ENCODE measurements around the gene ABTB2. TPM values are rescaled to one million over a fixed set of nuclear protein-coding genes. Genes with fewer than 3 reads are reported as not detected.

Gene ABTB2
- total RNA-seq, 2 experiments from 2014 or later: 0.06 to 0.09 TPM

- intact Hi-C loops (cut with micrococcal nuclease; ENCODE audit: unreplicated experiment): no loop called here
- no peak for DNase-seq (ENCODE audit: low spot score)
- no TSS peak for BruUV-seq (replicated peaks)
- Histone ChIP-seq H3K4me2 (ENCODE audit: low read length) (no peak overlapping the region), H3K4me1 (ENCODE audit: insufficient read depth, low read length, poor library complexity, severe bottlenecking) (peaks cover 23% of the 10 kb centered on the region), H3K4me3 (ENCODE audit: low read depth, low read length, poor library complexity, severe bottlenecking) (no peak overlapping the region), H3K79me2 (ENCODE audit: insufficient read depth, low read depth, low read length) (no peaks in the 10 kb centered on the region), H3K9me2 (ENCODE audit: insufficient read depth, low read length) (no peaks in the 10 kb centered on the region), H3K27ac (ENCODE audit: low read depth, low read length, poor library complexity, severe bottlenecking) (no peak overlapping the region), H3K36me3 (ENCODE audit: insufficient read depth, low read length) (no peaks in the 10 kb centered on the region), H4K20me1 (ENCODE audit: insufficient read depth, low read length) (no peaks in the 10 kb centered on the region), H3K9me3 (ENCODE audit: low read length) (no peaks in the 10 kb centered on the region), H2AFZ (ENCODE audit: low read length) (no peak overlapping the region)
- ChIA-PET CTCF (ENCODE audit: unreplicated experiment) (no interaction called here), POLR2A (no interaction called here)
- TF ChIP-seq CTCF (conservative IDR thresholded peaks at IDR 0.05; ENCODE audit: low read length): no peak
- TF ChIP-seq EZH2phosphoT487 (IDR thresholded peaks at IDR 0.05; ENCODE audit: borderline replicate concordance, low read depth, low read length): no peak
Measured at GRCh38 chr11:34243600-34244464, 114.0 kb downstream of the ABTB2 start.

GRCh38 chr11:34242037-34242625 lies 115.7 kb downstream of the ABTB2 start:
- DNase-seq (ENCODE audit: low spot score): no peak
- POLR2A ChIA-PET: no interaction called here
- no peak overlapping the region for H3K27ac ChIP-seq (ENCODE audit: low read depth, low read length, poor library complexity, severe bottlenecking)

More at GRCh38 chr11:34242037-34242625, 115.7 kb downstream of the ABTB2 start:
- CTCF ChIA-PET (ENCODE audit: unreplicated experiment): no interaction called here
- Histone ChIP-seq H4K20me1 (ENCODE audit: insufficient read depth, low read length) (no peaks in the 10 kb centered on the region), H2AFZ (ENCODE audit: low read length) (no peak overlapping the region), H3K9me3 (ENCODE audit: low read length) (no peaks in the 10 kb centered on the region), H3K4me3 (ENCODE audit: low read depth, low read length, poor library complexity, severe bottlenecking) (no peak overlapping the region), H3K79me2 (ENCODE audit: insufficient read depth, low read depth, low read length) (no peaks in the 10 kb centered on the region), H3K9me2 (ENCODE audit: insufficient read depth, low read length) (no peaks in the 10 kb centered on the region), H3K4me2 (ENCODE audit: low read length) (no peak overlapping the region), H3K36me3 (ENCODE audit: insufficient read depth, low read length) (no peaks in the 10 kb centered on the region), H3K4me1 (ENCODE audit: insufficient read depth, low read length, poor library complexity, severe bottlenecking) (peaks cover 24% of the 10 kb centered on the region)
- intact Hi-C loops (cut with micrococcal nuclease; ENCODE audit: unreplicated experiment): no loop called here
- no TSS peak for BruUV-seq (replicated peaks)
- TF ChIP-seq EZH2phosphoT487 (IDR thresholded peaks at IDR 0.05; ENCODE audit: borderline replicate concordance, low read depth, low read length) (no peak), CTCF (conservative IDR thresholded peaks at IDR 0.05; ENCODE audit: low read length) (no peak)
